ENCODE measurements around the gene ZFYVE9. TPM values are rescaled to one million over a fixed set of nuclear protein-coding genes. Genes with fewer than 3 reads are reported as not detected.

ZFYVE9 gene
- total and polyA plus RNA-seq, 12 donors: 3.4 to 28.9 (median 22.2) TPM

GRCh38 chr1:52191395-52191965 is 49.6 kb downstream of the ZFYVE9 start:
- WGBS, 4 donors: 78 to 87% (median 85%) methylated on average over 2 of the region's 2 CpGs

DNA sequence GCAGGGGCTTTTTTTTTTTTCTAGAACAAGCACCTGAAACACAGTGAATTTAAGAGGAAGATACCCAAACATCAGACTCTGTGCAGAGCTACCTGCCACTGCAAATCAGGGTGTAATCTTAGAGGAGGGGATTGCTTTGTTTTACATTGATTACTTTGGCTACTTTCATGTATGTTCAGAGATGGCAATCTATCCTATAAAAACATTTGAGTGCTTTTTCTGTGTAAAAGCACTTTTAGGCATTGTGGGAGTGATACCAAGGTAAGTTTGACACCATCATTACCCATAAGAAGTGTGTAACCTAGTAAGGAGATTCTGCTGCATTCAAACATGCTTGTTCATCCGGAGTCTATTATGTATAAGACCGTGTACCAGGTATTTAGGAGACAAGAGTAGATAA is 50.1 kb downstream of the ZFYVE9 start:
- Histone ChIP-seq H3K4me1 (replicated peaks in 1 of 2) (no peaks in the 10 kb centered on the region), H3K9me3 (replicated peaks in 1 of 3) (no peaks in the 10 kb centered on the region), H3K27me3 (no peaks in the 10 kb centered on the region), H3K4me3 (no peak overlapping the region), H3K27ac (no peak overlapping the region), H3K36me3 (replicated peaks in 1 of 2) (no peaks in the 10 kb centered on the region)
- WGBS, 4 donors: 91 to 98% (median 97%) methylated on average over 2 of the region's 2 CpGs
- intact Hi-C loops (cut with DNase I): no loop called here
- no peak for DNase-seq
- no peak for TF ChIP-seq POLR2A (IDR thresholded peaks at IDR 0.05)
- TF ChIP-seq CTCF (IDR thresholded peaks at IDR 0.05): no peak

More at GRCh38 chr1:52191395-52191965, 49.6 kb downstream of the ZFYVE9 start:
- Histone ChIP-seq H3K27ac (no peak overlapping the region), H3K36me3 (replicated peaks in 1 of 2) (no peaks in the 10 kb centered on the region), H3K4me3 (no peak overlapping the region), H3K9me3 (replicated peaks in 1 of 3) (no peaks in the 10 kb centered on the region), H3K4me1 (replicated peaks in 1 of 2) (no peaks in the 10 kb centered on the region), H3K27me3 (no peaks in the 10 kb centered on the region)
- intact Hi-C loops (cut with DNase I): no loop called here
- no peak for DNase-seq
- TF ChIP-seq POLR2A (IDR thresholded peaks at IDR 0.05): no peak
- no peak for TF ChIP-seq CTCF (IDR thresholded peaks at IDR 0.05)

DNA sequence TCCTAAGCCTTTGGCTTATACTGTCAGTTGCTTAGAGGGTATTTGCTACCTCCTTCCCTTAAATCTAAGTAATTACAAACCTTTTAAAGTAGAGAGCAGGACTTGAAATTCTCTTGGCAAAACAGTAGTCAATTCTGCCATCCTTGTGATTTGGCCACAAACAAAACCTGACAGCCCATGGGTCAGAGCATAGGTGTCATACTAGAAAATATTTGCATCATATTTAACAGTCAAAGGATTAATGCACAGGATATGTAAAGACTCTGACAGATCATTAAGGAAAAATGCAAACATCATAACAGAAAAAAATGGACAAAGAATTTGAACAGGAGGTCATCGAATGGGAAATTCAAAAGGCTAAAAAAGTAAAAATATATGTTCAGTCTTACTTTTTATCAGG is 50.5 kb downstream of the ZFYVE9 start:
- Histone ChIP-seq H3K36me3 (replicated peaks in 1 of 2) (no peaks in the 10 kb centered on the region), H3K27ac (no peak overlapping the region), H3K4me1 (replicated peaks in 1 of 2) (no peaks in the 10 kb centered on the region), H3K9me3 (replicated peaks in 1 of 3) (no peaks in the 10 kb centered on the region), H3K27me3 (no peaks in the 10 kb centered on the region), H3K4me3 (no peak overlapping the region)
- DNase-seq: no peak
- TF ChIP-seq CTCF (IDR thresholded peaks at IDR 0.05) (no peak), POLR2A (IDR thresholded peaks at IDR 0.05) (no peak)
- WGBS, 4 donors: 89 to 98% (median 92%) methylated on average over 1 of the region's 1 CpG
- intact Hi-C loops (cut with DNase I): no loop called here

GRCh38 chr1:52193985-52194384 is 52.1 kb downstream of the ZFYVE9 start:
- no peaks in the 10 kb centered on the region for H3K27me3 ChIP-seq
- H3K4me1 ChIP-seq (replicated peaks in 1 of 2): no peaks in the 10 kb centered on the region
- no peak overlapping the region for H3K4me3 ChIP-seq
- no peak for DNase-seq
- WGBS, 4 donors: 78 to 83% (median 81%) methylated on average over 7 of the region's 7 CpGs
- TF ChIP-seq CTCF (IDR thresholded peaks at IDR 0.05) (no peak), POLR2A (IDR thresholded peaks at IDR 0.05) (no peak)
- no peaks in the 10 kb centered on the region for H3K36me3 ChIP-seq (replicated peaks in 1 of 2)
- H3K9me3 ChIP-seq (replicated peaks in 1 of 3): no peaks in the 10 kb centered on the region
- no peak overlapping the region for H3K27ac ChIP-seq
- intact Hi-C loops (cut with DNase I): no loop called here

Data from adrenal gland (tissue), 12 donors.